HepG2 (cell line): ENCODE results near the gene ULBP2. TPM values are rescaled to one million over a fixed set of nuclear protein-coding genes. Genes with fewer than 3 reads are reported as not detected.

Source experiments
- ATAC-seq: fragments of 200-7000 bp; cut with Tn5 transposase; 3 replicates; pipeline ENCODE4 v1.9.1; 2020; ENCODE audit warnings: mild to moderate bottlenecking, moderate library complexity
- BruUV-seq: library from RNA; stranded (reverse); fragments of 400-500 nt; replicated peaks from 2 replicates; lab custom pipeline; 2021; lab: Mats Ljungman, UMichigan
- CTCF ChIA-PET: fragments of 300-600 bp; formaldehyde crosslinking; extraction: SDS; loops from one replicate; lab custom pipeline; 2021; ENCODE audit warnings: low total read pairs, inconsistent platforms, low intra/inter-chr PET ratio; lab: Yijun Ruan, JAX
- POLR2A ChIA-PET: fragments of 350-600 bp; sonication (Branson Sonifier 250); formaldehyde crosslinking; loops from one replicate; lab custom pipeline; 2020; ENCODE audit warnings: antibody characterized with exemption, inconsistent platforms; lab: Yijun Ruan, JAX
- DNase-seq: peaks from one replicate; pipeline ENCODE4 v3.0.0-alpha.2; 2015; ENCODE audit warnings: low spot score
- FAIRE-seq: peaks from 3 replicates; lab custom pipeline; 2011; peaks lifted over from hg19 to GRCh38; lab: Jason Lieb, UNC
- H2AFZ ChIP-seq: one replicate; pipeline ENCODE4 v1.6.1; 2011; ENCODE audit warnings: low read length, inconsistent platforms
- H3K27ac ChIP-seq: fragments of 300-600 bp; 3 replicates; pipeline ENCODE4 v1.8.0; 2011; ENCODE audit warnings: mixed run types, mild to moderate bottlenecking, mixed read lengths, low read length, inconsistent platforms; ENCODE audit not compliant: insufficient read depth; ENCODE audit errors: extremely low read length
- H3K27me3 ChIP-seq, 2 experiments: fragments of 200-600 bp in 1 of 2; 2 replicates in 1 of 2; 3 replicates in 1 of 2; pipeline versions ENCODE4 v1.6.0 to v1.8.0; 2011; ENCODE audit warnings: low read length in 2 of 2, mild to moderate bottlenecking in 2 of 2, moderate library complexity in 2 of 2, inconsistent platforms in 1 of 2; ENCODE audit not compliant: insufficient read depth in 2 of 2, control insufficient read depth in 1 of 2
- H3K36me3 ChIP-seq, 2 experiments: fragments of 200-600 bp in 1 of 2; replicated peaks in 1 of 2; 2 replicates in 1 of 2; 3 replicates in 1 of 2; pipeline versions ENCODE4 v1.5.1 to v1.8.0; 2011; ENCODE audit warnings: low read length in 2 of 2, inconsistent platforms in 1 of 2; ENCODE audit not compliant: insufficient read depth in 2 of 2, control insufficient read depth in 1 of 2
- H3K4me1 ChIP-seq: 2 replicates; pipeline ENCODE4 v1.5.1; 2012; ENCODE audit warnings: low read length, inconsistent platforms; ENCODE audit not compliant: insufficient read depth
- H3K4me2 ChIP-seq: 2 replicates; pipeline ENCODE4 v1.6.0; 2011; ENCODE audit warnings: low read depth, low read length, inconsistent platforms
- H3K4me3 ChIP-seq, 3 experiments: fragments of 200-600 bp in 1 of 3; sonication (generic), shearing (Covaris generic) in 1 of 3; replicated peaks in 1 of 3; 2 replicates each; pipeline ENCODE4 v1.5.1; 2011 to 2016; ENCODE audit warnings: low read length in 3 of 3, inconsistent platforms in 2 of 3, low read depth in 2 of 3, mild to moderate bottlenecking in 2 of 3, control low read depth in 1 of 3, mixed read lengths in 1 of 3; ENCODE audit not compliant: insufficient read depth in 1 of 3
- H3K79me2 ChIP-seq: one replicate; pipeline ENCODE4 v1.6.1; 2011; ENCODE audit warnings: low read length, inconsistent platforms; ENCODE audit not compliant: insufficient read depth
- H3K9ac ChIP-seq: 2 replicates; pipeline ENCODE4 v1.6.0; 2011; ENCODE audit warnings: mild to moderate bottlenecking, low read depth, low read length, inconsistent platforms; ENCODE audit not compliant: insufficient read depth
- H3K9me3 ChIP-seq: 2 replicates; pipeline ENCODE4 v1.5.1; 2012; ENCODE audit warnings: mild to moderate bottlenecking, low read length
- H4K20me1 ChIP-seq: 2 replicates; pipeline ENCODE4 v1.6.0; 2011; ENCODE audit warnings: inconsistent platforms, mild to moderate bottlenecking, low read length, moderate library complexity; ENCODE audit not compliant: insufficient read depth
- ZBTB3 ChIP-seq: sonication (generic); formaldehyde crosslinking; IDR thresholded peaks from 2 replicates; pipeline ENCODE4 v1.4.0; 2020; ENCODE audit warnings: low read depth, mild to moderate bottlenecking, moderate library complexity, missing genetic modification reagents, borderline replicate concordance
- ZNF644 ChIP-seq: IDR thresholded peaks from 2 replicates; pipeline ENCODE4 v1.6.1; 2016; ENCODE audit warnings: low read depth
- WGBS: methylation state at CpG from one replicate; pipeline ENCODE4 v1.1.6; 2017; ENCODE audit warnings: low lambda C conversion rate; 5-methylcytosine and 5-hydroxymethylcytosine counted together
- in situ Hi-C: cut with HindIII; loops from 2 replicates; pipeline ENCODE4 v1.10.0; 2017; ENCODE audit warnings: low pct_unique_long_range_greater_than_20kb; ENCODE audit not compliant: extremely low pct_ligation_motif_present
- intact Hi-C: fragments of 100-400 bp; cut with micrococcal nuclease; formaldehyde crosslinking; loops from one replicate; pipeline ENCODE4 v1.10.0; 2022; ENCODE audit not compliant: unreplicated experiment
- polyA plus RNA-seq, 8 experiments: library from polyadenylated mRNA; depleted of rRNA in 3 of 8; stranded (reverse) in 7 of 8; unstranded in 1 of 8; fragments of >200 nt; fragmentation: Illumina TruSeq in 4 of 8; extraction: Trizol in 4 of 8; gene quantifications; 2 replicates each; pipeline versions ENCODE4 v1.2.1 to v1.2.3, GENCODE V29; 2011 to 2016; ENCODE audit warnings: low read depth in 4 of 8, missing spikeins in 1 of 8, mixed read lengths in 1 of 8; ENCODE audit not compliant: insufficient read depth in 1 of 8
- total RNA-seq, 5 experiments: library from RNA; depleted of rRNA; stranded (reverse); fragments of >200 nt; fragmentation: Illumina TruSeq; extraction: Trizol; gene quantifications; 2 replicates each; pipeline ENCODE4 v1.2.3, GENCODE V29; 2016; ENCODE audit warnings: low read depth in 1 of 5
- TF ChIP-seq, protein P1 (sequence below): sonication (generic); formaldehyde crosslinking; IDR thresholded peaks from 2 replicates; pipeline ENCODE4 v1.9.0; 2022; ENCODE audit warnings: low read depth, missing genetic modification reagents
- TF ChIP-seq, protein P2 (sequence below): sonication (generic); formaldehyde crosslinking; IDR thresholded peaks from 2 replicates; pipeline ENCODE4 v1.9.0; 2021; ENCODE audit warnings: missing genetic modification reagents, borderline replicate concordance

The ULBP2 gene
- total and polyA plus RNA-seq, 2 of the 13 experiments (the other 11 are each of a cell fraction or from before 2014, with no cell fraction given) = not detected

DNA sequence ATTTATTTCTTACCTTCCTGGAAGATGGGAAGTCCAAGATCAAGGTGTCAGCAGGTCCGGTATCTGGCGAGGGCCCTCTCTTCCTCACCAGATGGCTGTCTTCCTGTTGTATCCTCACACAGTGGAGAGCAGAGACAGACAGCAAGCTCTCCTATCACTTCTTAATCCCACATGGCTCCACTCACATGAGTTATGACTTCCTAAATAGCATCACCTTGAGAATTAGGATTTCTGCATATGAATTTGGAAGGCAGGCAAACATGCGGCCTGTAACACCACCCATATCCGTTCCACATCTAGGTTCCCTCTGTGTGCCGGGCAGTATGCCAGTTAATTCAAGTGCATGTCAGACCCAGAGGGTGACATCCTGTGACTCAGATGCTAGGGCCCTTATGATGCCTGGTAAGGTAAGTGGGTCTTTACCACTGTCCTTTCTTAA lies 46.0 kb upstream of the ULBP2 start (continued):
- TF ChIP-seq, protein P1, sequence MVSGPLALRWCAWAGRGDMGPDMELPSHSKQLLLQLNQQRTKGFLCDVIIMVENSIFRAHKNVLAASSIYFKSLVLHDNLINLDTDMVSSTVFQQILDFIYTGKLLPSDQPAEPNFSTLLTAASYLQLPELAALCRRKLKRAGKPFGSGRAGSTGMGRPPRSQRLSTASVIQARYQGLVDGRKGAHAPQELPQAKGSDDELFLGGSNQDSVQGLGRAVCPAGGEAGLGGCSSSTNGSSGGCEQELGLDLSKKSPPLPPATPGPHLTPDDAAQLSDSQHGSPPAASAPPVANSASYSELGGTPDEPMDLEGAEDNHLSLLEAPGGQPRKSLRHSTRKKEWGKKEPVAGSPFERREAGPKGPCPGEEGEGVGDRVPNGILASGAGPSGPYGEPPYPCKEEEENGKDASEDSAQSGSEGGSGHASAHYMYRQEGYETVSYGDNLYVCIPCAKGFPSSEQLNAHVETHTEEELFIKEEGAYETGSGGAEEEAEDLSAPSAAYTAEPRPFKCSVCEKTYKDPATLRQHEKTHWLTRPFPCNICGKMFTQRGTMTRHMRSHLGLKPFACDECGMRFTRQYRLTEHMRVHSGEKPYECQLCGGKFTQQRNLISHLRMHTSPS (CRISPR knock-in tag) = no peak

DNA sequence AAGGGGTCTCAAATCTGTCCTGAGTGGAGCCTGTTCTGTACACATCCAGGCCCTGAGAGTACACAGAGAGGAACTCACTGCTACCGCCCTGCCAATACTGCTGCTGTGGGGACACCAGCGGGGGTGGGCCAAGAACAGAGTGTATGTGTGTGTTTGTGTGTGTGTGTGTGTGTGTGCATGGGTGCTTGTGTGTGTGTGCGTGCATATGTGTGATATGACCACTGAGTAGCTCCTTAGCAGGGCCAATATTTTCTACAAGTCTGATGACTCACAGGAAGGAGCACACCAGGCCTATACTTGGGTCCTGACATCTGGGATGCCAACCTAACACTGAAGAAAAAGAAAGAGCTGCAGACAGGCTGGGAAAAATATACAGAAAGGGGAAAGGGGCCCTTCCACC lies 45.3 kb upstream of the ULBP2 start:
- Histone ChIP-seq H3K27ac (no peak overlapping the region), H3K4me3 (no peak overlapping the region), H3K27me3 (peaks cover 7 to 63% of the 10 kb centered on the region in 2 experiments), H3K9ac (no peak overlapping the region), H3K9me3 (no peaks in the 10 kb centered on the region), H3K79me2 (no peaks in the 10 kb centered on the region), H3K4me2 (no peak overlapping the region; the same call in 1 of the 2 replicates), H3K36me3 (no peaks in the 10 kb centered on the region), H2AFZ (no peak overlapping the region), H4K20me1 (no peaks in the 10 kb centered on the region), H3K4me1 (peaks cover 36% of the 10 kb centered on the region)
- no TSS peak for BruUV-seq
- in situ Hi-C loops (no loop called here), intact Hi-C loops (no loop called here)
- no peak for DNase-seq
- ATAC-seq = no peak
- CTCF ChIA-PET = no interaction called here
- FAIRE-seq = no peak
- POLR2A ChIA-PET = interaction anchor here (2.2 kb wide), 1 partner anchor 10 kb away, joined by 6 read pairs; no protein-coding TSS in a partner anchor
- TF ChIP-seq ZBTB3 (CRISPR knock-in tag) (no peak), ZNF644 (no peak)
- TF ChIP-seq, protein P2, sequence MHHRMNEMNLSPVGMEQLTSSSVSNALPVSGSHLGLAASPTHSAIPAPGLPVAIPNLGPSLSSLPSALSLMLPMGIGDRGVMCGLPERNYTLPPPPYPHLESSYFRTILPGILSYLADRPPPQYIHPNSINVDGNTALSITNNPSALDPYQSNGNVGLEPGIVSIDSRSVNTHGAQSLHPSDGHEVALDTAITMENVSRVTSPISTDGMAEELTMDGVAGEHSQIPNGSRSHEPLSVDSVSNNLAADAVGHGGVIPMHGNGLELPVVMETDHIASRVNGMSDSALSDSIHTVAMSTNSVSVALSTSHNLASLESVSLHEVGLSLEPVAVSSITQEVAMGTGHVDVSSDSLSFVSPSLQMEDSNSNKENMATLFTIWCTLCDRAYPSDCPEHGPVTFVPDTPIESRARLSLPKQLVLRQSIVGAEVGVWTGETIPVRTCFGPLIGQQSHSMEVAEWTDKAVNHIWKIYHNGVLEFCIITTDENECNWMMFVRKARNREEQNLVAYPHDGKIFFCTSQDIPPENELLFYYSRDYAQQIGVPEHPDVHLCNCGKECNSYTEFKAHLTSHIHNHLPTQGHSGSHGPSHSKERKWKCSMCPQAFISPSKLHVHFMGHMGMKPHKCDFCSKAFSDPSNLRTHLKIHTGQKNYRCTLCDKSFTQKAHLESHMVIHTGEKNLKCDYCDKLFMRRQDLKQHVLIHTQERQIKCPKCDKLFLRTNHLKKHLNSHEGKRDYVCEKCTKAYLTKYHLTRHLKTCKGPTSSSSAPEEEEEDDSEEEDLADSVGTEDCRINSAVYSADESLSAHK (CRISPR knock-in tag) = no peak
- 48% methylated on average over 3 of the region's 3 CpGs for WGBS
